Common myeloid progenitor, CD34-positive (primary cell): ENCODE results near the gene CD52.
"Not testable (repeated sequence)": the region's sequence is repeated elsewhere in the genome, so short reads cannot be mapped to it uniquely, and the experiment has no call there.

ENCODE experiments used
- CTCF ChIA-PET: fragments of 350-600 bp; sonication (Branson Sonifier 250); formaldehyde crosslinking; loops from one replicate; lab custom pipeline; 2021; ENCODE audit warnings: antibody characterized with exemption; lab: Charles Lee
- POLR2A ChIA-PET: fragments of 350-600 bp; sonication (Branson Sonifier 250); formaldehyde crosslinking; loops from one replicate; lab custom pipeline; 2021; ENCODE audit warnings: antibody characterized with exemption; lab: Charles Lee
- DNase-seq, 3 donors: peaks; one replicate each; pipeline versions ENCODE4 v3.0.0 to v3.0.0-alpha.2; 2013
- H3K27ac ChIP-seq, 2 experiments: 1 replicate in 1 of 2; 2 replicates in 1 of 2; pipeline ENCODE4 v1.7.0; 2013; ENCODE audit warnings: inconsistent platforms in 2 of 2, low read length in 2 of 2, mild to moderate bottlenecking in 2 of 2, low read depth in 1 of 2, moderate library complexity in 1 of 2; ENCODE audit not compliant: severe bottlenecking in 2 of 2, insufficient read depth in 1 of 2, poor library complexity in 1 of 2
- H3K27me3 ChIP-seq, 5 experiments: replicated peaks in 2 of 5; 1 replicate in 3 of 5; 2 replicates in 2 of 5; pipeline versions ENCODE4 v1.6.1 to v1.7.0; 2013; ENCODE audit warnings: low read length in 4 of 5, mild to moderate bottlenecking in 2 of 5, moderate library complexity in 2 of 5, inconsistent platforms in 1 of 5; ENCODE audit not compliant: insufficient read depth in 5 of 5, control insufficient read depth in 4 of 5
- H3K36me3 ChIP-seq, 4 experiments: 1 replicate in 2 of 4; 2 replicates in 2 of 4; pipeline versions ENCODE4 v1.6.1 to v1.7.0; 2013; ENCODE audit warnings: low read length in 3 of 4, control low read depth in 1 of 4, mild to moderate bottlenecking in 1 of 4; ENCODE audit not compliant: control insufficient read depth in 4 of 4, insufficient read depth in 4 of 4
- H3K4me1 ChIP-seq, 4 experiments: 1 replicate in 3 of 4; 2 replicates in 1 of 4; pipeline versions ENCODE4 v1.6.1 to v1.7.1; 2013; ENCODE audit warnings: low read length in 3 of 4, mild to moderate bottlenecking in 3 of 4, control low read depth in 1 of 4, inconsistent platforms in 1 of 4, moderate library complexity in 1 of 4; ENCODE audit not compliant: control insufficient read depth in 4 of 4, insufficient read depth in 4 of 4; ENCODE audit errors: control extremely low read depth in 1 of 4
- H3K4me3 ChIP-seq, 7 experiments: 1 replicate in 4 of 7; 2 replicates in 3 of 7; pipeline versions ENCODE4 v1.5.1 to v1.7.0; 2013; ENCODE audit warnings: mild to moderate bottlenecking in 7 of 7, low read length in 6 of 7, moderate library complexity in 6 of 7, inconsistent platforms in 2 of 7, low read depth in 2 of 7, control low read depth in 1 of 7; ENCODE audit not compliant: insufficient read depth in 4 of 7, control insufficient read depth in 1 of 7; ENCODE audit errors: extremely low read depth in 1 of 7
- H3K9me3 ChIP-seq, 5 experiments: 1 replicate in 4 of 5; 2 replicates in 1 of 5; pipeline versions ENCODE4 v1.6.1 to v1.7.1; 2013; ENCODE audit warnings: low read length in 4 of 5, mild to moderate bottlenecking in 2 of 5, inconsistent platforms in 1 of 5, low read depth in 1 of 5, moderate library complexity in 1 of 5; ENCODE audit not compliant: control insufficient read depth in 4 of 5, insufficient read depth in 2 of 5; ENCODE audit errors: control extremely low read depth in 1 of 5
- WGBS: methylation state at CpG from one replicate; pipeline ENCODE4 v1.1.5; 2013; ENCODE audit not compliant: insufficient coverage; 5-methylcytosine and 5-hydroxymethylcytosine counted together

CD52 gene

DNA sequence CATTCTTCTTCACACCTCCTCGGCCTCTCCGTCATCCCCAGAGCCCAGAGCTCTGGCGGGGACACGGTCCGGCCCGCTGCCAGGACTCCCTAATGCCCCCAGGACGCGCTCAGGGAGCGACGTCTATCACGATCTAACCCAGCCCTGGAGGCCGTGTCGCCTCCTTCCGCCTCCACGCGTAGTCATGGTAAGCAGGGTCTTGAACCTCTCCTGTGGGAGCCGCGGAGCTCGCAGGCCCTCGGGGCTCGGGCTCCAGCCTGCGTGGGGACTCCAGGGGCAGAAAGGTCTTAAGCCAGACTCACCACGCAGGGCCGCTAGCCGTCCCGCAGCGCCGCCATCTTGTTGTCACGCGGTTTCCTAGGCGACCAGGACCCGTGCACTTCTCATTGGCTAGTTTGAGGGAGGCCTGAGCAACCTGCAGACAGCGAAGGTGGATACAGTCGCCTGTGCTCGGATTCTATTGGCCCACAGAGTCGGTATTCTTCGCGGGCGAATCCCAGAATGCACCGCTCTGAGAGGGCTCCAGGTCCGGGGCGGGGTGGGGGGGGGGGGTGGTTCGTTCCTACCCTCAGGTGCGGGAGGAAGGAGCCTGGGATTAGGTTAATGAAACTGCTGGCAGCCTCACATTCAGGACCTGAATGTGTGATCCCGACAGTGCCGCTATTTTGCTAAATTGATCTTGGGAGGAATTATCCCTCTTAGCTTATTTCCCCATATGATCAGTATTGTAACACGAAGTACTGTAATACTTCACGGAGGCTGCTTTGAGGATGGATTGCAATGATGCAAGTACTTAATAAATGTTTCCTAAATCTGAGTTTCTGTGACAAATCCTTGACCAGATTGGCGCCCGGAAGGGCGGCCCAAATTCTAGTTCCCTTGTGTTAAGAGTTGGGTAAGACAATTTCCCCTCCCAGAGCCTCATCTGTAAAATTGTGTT is 11.2 kb upstream of the CD52 start, which contains the start of gene UBXN11:
UBXN11 (minus strand) TSS at position 347 of the 940 bp plus-strand sequence. CDS start 3,753 bp downstream, outside the sequence.
- peak within 1 kb of the TSS; percentile 75 to 91 for H3K27ac ChIP-seq
- 2% methylated on average over 32 of the region's 51 CpGs for WGBS
- POLR2A ChIA-PET = interaction anchor here (0.5 kb wide), 1 partner anchor 7 kb away, joined by 4 read pairs; no protein-coding TSS in a partner anchor
- CTCF ChIA-PET = interaction anchor here (0.8 to 4.8 kb wide), 6 partner anchors 12 to 117 kb away, joined by 3 to 27 read pairs (median 6); partner anchors contain the start of gene CD52
- no peaks in the 10 kb centered on the region for H3K9me3 ChIP-seq
- no peaks in the 10 kb centered on the region for H3K27me3 ChIP-seq
- DNase-seq = peak; percentile 94 to 97 (median 96)
- H3K4me1 ChIP-seq = peaks cover 14 to 33% (median 26%) of the 10 kb centered on the region in 4 experiments
- H3K36me3 ChIP-seq = peaks cover 0 to 4% (median 0%) of the 10 kb centered on the region in 4 experiments
- H3K4me3 ChIP-seq = peak within 1 kb of the TSS; percentile 69 to 98 (median 90)

- Histone ChIP-seq H3K4me3 (peak overlapping the region in 5 of 7 experiments; percentile 52 to 98 (median 85)), H3K4me1 (peaks cover 14 to 33% (median 26%) of the 10 kb centered on the region in 4 experiments)
- WGBS = no CpG with 5 or more reads among the region's 6 CpGs
Observed at GRCh38 chr1:26307363-26307781, 10.4 kb upstream of the CD52 start.

DNA sequence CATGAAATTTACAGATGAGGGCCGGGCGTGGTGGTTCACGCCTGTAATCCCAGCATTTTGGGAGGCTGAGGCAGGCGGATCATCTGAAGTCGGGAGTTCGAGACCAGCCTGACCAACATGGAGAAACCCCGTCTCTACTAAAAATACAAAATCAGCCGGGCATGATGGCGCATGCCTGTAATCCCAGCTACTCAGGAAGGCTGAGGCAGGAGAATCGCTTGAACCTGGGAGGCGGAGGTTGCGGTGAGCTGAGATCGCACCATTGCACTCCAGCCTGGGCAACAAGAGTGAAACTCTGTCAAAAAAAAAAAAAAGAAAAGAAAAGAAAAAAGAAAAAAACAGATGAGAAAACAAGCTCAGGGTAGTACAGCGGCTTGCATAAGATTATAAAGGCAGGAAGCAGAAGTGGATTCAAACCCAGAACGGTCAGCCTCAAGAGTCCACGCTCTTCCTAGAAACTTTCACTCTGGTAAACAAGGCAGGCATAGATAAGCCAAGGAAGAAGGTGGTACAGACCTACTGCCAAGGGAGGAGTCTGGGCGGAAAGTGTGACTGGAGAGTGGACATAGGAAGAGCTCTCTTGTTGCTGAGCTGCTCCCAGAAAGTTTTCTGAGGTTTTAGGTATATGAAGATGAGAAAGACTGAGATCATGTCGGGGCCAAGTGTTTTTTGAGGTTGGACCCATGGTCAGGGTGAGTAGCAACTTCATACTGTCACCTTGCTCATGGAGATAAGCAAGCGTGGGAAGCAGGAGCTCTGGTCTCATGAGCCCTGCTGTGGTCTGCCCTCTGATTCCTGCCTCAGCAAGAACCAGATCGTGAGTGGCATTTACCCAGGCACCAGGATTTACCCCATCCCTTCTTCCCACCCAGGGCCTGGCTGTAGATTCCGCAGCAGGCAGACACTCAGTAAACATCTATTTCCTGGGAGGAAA is 9.5 kb upstream of the CD52 start:
- Histone ChIP-seq H3K27ac (peak overlapping the region in 1 of 2 experiments; percentile 60), H3K4me3 (peak overlapping the region in 1 of 7 experiments; percentile 19), H3K4me1 (peaks cover 14 to 37% (median 28%) of the 10 kb centered on the region in 4 experiments)
- not testable (repeated sequence) for H3K36me3 ChIP-seq, H3K27me3 ChIP-seq, H3K9me3 ChIP-seq
- DNase-seq = peak in 1 of 3 donors; percentile 36
- POLR2A ChIA-PET = interaction anchor here (1.0 kb wide), 1 partner anchor 32 kb away, joined by 3 read pairs; no protein-coding TSS in a partner anchor
- CTCF ChIA-PET = interaction anchor here (0.7 to 4.8 kb wide), 6 partner anchors 10 to 205 kb away, joined by 3 to 27 read pairs (median 10); partner anchors contain the start of gene CD52
- 72% methylated on average over 7 of the region's 21 CpGs for WGBS

More at GRCh38 chr1:26307363-26307781, 10.4 kb upstream of the CD52 start:
- ChIA-PET CTCF (interaction anchor here (1.4 to 4.8 kb wide), 5 partner anchors 11 to 118 kb away, joined by 4 to 27 read pairs (median 12); partner anchors contain the start of gene CD52), POLR2A (interaction anchor here (0.5 to 1.0 kb wide), 2 partner anchors 8 to 31 kb away, joined by 3 to 4 read pairs; no protein-coding TSS in a partner anchor)
- peak overlapping the region in 1 of 2 experiments; percentile 64 for H3K27ac ChIP-seq
- DNase-seq = no peak
- no peaks in the 10 kb centered on the region for H3K9me3 ChIP-seq
- H3K36me3 ChIP-seq = no peaks in the 10 kb centered on the region
- no peaks in the 10 kb centered on the region for H3K27me3 ChIP-seq

DNA sequence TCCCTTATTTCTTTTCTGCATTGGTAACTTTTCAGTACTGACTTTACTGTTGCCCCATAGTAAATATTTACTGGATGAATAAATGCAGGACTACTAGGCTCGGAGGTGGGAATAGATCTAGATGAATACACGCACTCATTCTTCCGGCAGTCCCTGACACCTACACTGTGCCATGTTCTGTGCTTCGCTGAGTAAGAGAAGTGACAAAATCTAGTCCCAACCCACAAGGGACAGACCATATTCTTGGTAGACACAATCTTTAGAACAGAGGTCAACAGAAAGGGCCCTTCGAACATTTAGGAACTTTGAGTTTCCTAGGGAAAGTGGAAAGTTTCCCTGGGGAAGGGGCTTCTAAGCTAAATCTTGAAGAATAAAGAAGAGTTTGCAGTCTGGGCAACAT is 3.3 kb upstream of the CD52 start:
- Histone ChIP-seq H3K4me3 (no peak overlapping the region), H3K27ac (no peak overlapping the region), H3K36me3 (no peaks in the 10 kb centered on the region), H3K9me3 (no peaks in the 10 kb centered on the region), H3K27me3 (no peaks in the 10 kb centered on the region), H3K4me1 (peaks cover 13 to 55% (median 46%) of the 10 kb centered on the region in 4 experiments)
- 100% methylated on average over 4 of the region's 5 CpGs for WGBS
- no peak for DNase-seq
- POLR2A ChIA-PET = no interaction called here
- CTCF ChIA-PET = interaction anchor here (0.7 to 2.8 kb wide), 10 partner anchors 10 to 103 kb away, joined by 3 to 9 read pairs (median 4); partner anchors contain the start of gene SH3BGRL3

DNA sequence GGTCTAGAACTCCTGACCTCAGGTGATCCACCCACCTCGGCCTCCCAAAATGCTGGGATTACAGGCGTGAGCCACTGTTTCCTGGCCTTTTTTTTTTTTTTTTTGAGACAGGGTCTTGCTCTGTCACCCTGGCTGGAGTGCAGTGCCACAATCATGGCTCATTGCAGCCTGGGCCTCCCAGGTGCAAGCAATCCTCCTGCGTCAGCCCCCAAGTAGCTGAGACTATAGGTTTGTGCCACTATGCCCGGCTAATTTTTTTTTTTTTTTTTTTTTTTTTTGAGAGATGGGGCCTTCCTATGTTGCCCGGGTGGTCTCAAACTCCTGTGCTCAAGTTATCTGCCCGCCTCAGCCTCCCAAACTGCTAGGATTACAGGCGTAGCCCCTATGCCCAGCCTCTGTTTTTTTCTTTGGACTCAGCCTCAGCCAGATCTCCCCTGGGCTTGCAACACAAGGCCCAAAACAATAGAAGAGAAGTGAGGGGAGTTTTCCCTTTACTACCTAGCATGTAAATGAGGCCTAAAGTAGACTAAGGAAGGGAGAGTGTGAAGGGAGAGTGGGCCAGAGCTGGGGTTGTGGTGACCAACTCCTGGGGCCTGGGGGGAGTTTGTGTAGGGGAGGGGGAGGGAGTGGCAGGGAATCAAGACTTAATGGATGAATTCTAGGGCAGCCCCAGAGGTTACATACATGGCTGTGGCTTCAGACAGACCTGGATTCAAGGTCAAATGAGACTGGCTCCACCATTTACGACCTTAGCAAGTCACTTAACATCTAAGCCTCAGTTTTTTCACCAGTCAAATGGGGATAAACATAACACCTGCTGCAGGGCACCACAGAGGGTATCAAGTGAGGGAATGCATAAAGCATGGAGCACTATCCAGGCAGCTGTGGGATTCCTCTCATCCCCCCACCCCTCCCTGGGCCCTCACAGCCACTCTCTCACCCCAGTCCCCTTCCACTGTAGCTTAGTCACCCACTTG is 1.6 kb upstream of the CD52 start:
- Histone ChIP-seq H3K27me3 (no peaks in the 10 kb centered on the region), H3K4me1 (peaks cover 13 to 71% (median 61%) of the 10 kb centered on the region in 4 experiments), H3K9me3 (no peaks in the 10 kb centered on the region), H3K36me3 (peaks cover 0 to 12% (median 3%) of the 10 kb centered on the region in 4 experiments), H3K4me3 (peak overlapping the region in 1 of 7 experiments; percentile 78), H3K27ac (peak overlapping the region in 1 of 2 experiments; percentile 86)
- no peak for DNase-seq
- ChIA-PET POLR2A (interaction anchor here (0.6 to 3.6 kb wide), 3 partner anchors 28 to 39 kb away, joined by 3 to 28 read pairs (median 5); no protein-coding TSS in a partner anchor), CTCF (interaction anchor here (0.7 to 8.5 kb wide), 6 partner anchors 8 to 429 kb away, joined by 3 to 161 read pairs (median 18); partner anchors contain the start of genes SH3BGRL3 and UBXN11)
- WGBS = 100% methylated on average over 3 of the region's 8 CpGs
